Pulmonary artery endothelial cell (primary cell): Measurements from ENCODE around the gene FAM210A. TPM values are rescaled to one million over a fixed set of nuclear protein-coding genes. Genes with fewer than 3 reads are reported as not detected.
"Not testable (repeated sequence)": the region's sequence is repeated elsewhere in the genome, so short reads cannot be mapped to it uniquely, and the experiment has no call there.

Source experiments
- DNase-seq: peaks from one replicate; pipeline ENCODE4 v3.0.0-alpha.2; 2011; ENCODE audit warnings: low read depth, low spot score
- total RNA-seq: library from RNA; depleted of rRNA; stranded (reverse); fragments of >200 nt; gene quantifications from 2 replicates; pipeline ENCODE4 v1.2.3, GENCODE V29; 2014

The FAM210A gene, protein sequence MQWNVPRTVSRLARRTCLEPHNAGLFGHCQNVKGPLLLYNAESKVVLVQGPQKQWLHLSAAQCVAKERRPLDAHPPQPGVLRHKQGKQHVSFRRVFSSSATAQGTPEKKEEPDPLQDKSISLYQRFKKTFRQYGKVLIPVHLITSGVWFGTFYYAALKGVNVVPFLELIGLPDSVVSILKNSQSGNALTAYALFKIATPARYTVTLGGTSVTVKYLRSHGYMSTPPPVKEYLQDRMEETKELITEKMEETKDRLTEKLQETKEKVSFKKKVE
- total RNA-seq = 27.0 and 31.6 TPM in 2 replicates

DNA sequence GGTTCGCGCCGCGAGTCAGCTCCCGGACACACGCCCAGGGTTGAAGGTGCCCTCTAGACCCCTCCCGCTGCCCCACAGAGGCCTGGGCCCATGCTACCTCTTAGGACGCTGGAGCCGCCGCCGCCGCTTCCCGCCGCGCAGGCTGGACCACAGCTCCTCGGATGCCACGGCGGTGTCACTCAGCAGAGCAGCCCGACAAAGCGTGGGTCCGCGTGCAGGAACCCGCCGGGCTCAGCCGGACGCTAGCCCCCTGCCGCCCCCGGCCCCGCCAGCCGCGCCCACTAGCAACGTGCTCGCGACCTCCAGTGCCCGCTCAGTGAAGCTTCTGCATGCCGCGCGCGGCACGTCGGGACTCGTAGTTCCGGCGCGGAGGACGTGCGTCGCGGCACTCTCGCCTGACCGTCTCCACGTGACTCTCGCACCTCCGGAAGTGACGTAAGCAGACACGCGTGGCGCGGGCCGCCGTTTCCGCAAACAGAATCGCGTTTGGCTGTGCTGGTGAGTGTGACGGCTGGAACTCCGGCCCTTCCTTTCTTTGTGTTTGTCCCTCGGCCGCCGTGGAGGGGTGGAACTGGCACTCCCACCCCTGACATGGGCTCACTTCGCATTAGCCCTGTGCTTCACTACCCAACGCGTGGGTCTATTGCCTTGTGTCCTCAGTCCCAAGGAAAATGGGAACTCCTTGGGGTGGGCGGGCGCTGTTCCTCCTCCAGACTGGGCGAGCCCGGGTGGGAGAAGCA is at the start of gene FAM210A, which contains the start of gene RNMT:
TSS of gene FAM210A (minus strand) at position 327 of the 740 bp plus-strand sequence. CDS start 44,481 bp downstream, outside the sequence.
TSS of gene RNMT (plus strand) at position 442 of the 740 bp plus-strand sequence. CDS start 4,845 bp downstream, outside the sequence.
- DNase-seq = peak; percentile 90

- no peak for DNase-seq
These were observed 48.7 kb upstream of the FAM210A start for GRCh38 chr18:13775058-13775457.

GRCh38 chr18:13762690-13763439 is 36.5 kb upstream of the FAM210A start:
- DNase-seq = no peak

GRCh38 chr18:13760047-13760446 is 33.7 kb upstream of the FAM210A start:
- no peak for DNase-seq

GRCh38 chr18:13758622-13759021 is 32.3 kb upstream of the FAM210A start:
- DNase-seq = no peak

- DNase-seq = no peak
These were observed 30.3 kb upstream of the FAM210A start for GRCh38 chr18:13756671-13757070.

DNA sequence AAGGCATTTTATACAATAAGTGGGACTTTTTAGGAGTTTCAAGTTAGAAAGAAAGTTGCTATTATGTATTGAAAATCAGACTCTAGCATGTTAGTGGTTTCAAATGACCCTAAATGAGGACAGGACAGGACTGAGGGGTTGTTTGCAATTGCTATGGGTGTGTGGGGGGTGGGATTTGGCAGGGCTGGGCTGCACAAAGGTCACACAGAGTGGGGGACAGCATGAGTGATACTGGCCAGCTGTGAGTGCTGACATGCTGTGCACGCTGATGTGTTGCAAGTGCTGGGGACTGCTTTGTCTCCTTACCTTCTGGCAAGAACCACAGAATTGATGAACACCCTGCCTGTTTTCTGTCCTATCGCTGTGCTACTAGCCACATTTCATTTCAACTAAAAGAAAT is 29.9 kb upstream of the FAM210A start:
- no peak for DNase-seq

- not testable (repeated sequence) for DNase-seq
These were observed 25.2 kb upstream of the FAM210A start for GRCh38 chr18:13751599-13751998.

GRCh38 chr18:13746633-13747032 is 20.3 kb upstream of the FAM210A start:
- no peak for DNase-seq

GRCh38 chr18:13745696-13746095 is 19.3 kb upstream of the FAM210A start:
- DNase-seq = no peak

GRCh38 chr18:13735681-13736080 is 9.3 kb upstream of the FAM210A start:
- DNase-seq = no peak

- no peak for DNase-seq
These were observed 4.1 kb upstream of the FAM210A start for GRCh38 chr18:13730481-13730880.

DNA sequence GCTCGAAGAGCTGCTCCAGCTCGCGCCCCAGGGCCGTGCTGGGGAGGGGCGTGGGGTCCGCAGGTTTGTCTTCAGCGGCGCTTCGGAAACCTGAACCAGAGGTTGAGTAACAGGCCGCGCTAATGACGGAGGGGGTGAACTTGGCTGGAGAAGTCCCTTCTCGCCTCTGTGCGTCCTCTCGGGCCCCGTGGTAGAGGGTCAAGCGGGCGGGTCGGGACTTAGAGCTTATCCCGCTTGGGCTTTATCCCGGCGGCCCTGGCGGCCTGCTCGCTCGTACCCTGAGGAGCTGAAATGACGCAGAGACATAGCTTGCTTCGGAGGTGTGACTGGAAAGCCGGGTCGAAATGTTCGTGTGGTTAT is 594 bp upstream of the FAM210A start:
- peak; percentile 10 for DNase-seq

GRCh38 chr18:13725566-13726231 is 659 bp downstream of the FAM210A start:
- no peak for DNase-seq

DNA sequence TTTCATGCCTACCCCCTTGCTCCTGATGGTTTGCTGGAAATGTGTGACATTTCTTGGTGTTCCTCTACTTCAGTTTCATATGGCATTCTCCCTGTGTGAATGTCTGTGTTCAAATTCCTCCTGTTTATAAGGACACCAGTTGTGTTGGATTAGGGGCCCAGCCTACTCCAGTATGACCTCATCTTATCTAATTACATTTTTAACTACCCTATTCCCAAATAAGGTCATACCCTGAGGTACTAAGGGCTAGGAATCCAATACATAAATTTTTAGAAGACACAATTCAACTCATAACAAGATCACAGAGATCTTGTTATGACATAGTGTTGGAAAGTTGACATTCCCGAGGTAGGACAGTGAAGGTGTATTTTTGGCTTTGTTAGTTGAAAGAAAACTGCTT is 5.5 kb downstream of the FAM210A start:
- DNase-seq = no peak

GRCh38 chr18:13720123-13720522 is 6.2 kb downstream of the FAM210A start:
- no peak for DNase-seq

DNA sequence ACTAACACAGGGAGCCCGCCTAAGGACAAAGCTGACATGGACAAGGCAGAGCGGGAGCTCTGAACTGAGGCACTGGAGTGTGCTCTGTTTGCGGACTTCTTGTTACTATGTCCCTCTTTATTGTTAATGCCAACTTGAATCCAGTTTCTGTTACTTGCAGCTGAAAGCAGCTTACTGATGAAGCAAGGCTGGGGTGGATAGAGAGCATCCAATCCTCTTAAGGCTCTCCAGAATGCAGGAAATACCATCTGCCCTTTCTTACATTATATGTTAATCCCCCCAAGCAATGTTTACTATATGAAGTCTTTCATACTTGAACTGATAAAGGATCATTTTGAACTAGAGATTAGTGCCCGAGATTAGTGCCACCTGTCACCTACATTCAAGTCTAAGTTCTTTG is 9.4 kb downstream of the FAM210A start:
- DNase-seq = no peak

GRCh38 chr18:13715330-13715729 is 11.0 kb downstream of the FAM210A start:
- DNase-seq = no peak

- DNase-seq = no peak
These were observed 12.8 kb downstream of the FAM210A start for GRCh38 chr18:13713455-13714055.

DNA sequence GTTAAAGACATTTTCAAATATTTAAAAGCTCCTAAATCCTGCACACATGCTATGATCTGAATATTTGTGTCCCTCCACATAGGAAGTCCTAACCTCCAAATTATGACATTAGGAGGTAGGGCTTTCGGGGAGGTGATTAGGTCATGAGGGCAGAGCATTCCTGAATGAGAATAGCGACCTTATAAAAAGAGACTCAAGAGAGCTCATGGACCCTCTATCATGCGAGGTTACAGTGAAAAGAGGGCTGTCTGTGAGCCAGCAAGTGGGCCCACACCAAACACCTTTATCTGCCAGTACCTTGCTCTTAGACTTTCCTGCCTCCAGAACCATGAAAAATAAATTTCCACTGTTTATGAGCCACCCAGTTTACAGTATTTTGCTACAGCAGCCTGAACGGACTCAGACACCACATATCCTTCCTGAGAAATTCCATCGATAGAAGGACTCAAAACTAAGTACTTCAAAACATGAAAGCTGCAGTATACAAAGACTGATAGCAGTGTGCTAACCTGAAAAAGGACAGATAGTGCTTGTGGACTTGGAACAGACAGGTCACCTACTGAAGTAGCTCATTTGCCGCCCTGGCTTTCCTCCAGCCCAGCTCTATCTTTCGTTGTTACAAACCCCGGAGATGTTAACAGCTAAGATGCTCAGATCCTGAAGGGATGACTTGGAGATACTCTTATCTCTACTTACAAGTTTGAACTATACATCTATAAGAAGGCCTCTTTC is 13.8 kb downstream of the FAM210A start:
- DNase-seq = no peak
